ENCODE results near the gene LGALSL. TPM values are rescaled to one million over a fixed set of nuclear protein-coding genes. Genes with fewer than 3 reads are reported as not detected.

Gene LGALSL
- total RNA-seq, 1 donor, result 3.6 TPM

Other genes starting within 250 kb of the LGALSL start
- gene AFTPH, start 70.2 kb downstream of the LGALSL start, total RNA-seq, result 32.7 and 38.7 TPM in 2 replicates
- 24.6 and 26.5 TPM in 2 replicates for gene SERTAD2, start 199.8 kb downstream of the LGALSL start, total RNA-seq

Measured in osteoblast (primary cell).